CD4-positive, alpha-beta T cell treated with Interferon gamma for 1 hour (primary cell): Measurements from ENCODE around the gene SRRM1.
"Not testable (repeated sequence)": the region's sequence is repeated elsewhere in the genome, so short reads cannot be mapped to it uniquely, and the experiment has no call there.

Experiments used
- DNase-seq: peaks from one replicate; pipeline ENCODE4 v3.0.0-alpha.2; 2020

SRRM1 gene

GRCh38 chr1:24720152-24720551, 77.0 kb downstream of the SRRM1 start:
- DNase-seq, result no peak

GRCh38 chr1:24721533-24721932, 78.4 kb downstream of the SRRM1 start:
- DNase-seq, result no peak

- DNase-seq, result not testable (repeated sequence)
These were observed 79.3 kb downstream of the SRRM1 start for GRCh38 chr1:24722073-24723035.
